ENCODE measurements around the gene HAPLN1.

Gene HAPLN1

GRCh38 chr5:83724001-83724400, 3.3 kb upstream of the HAPLN1 start:
- no peak overlapping the region for H3K27ac ChIP-seq
- no peak overlapping the region for H3K4me3 ChIP-seq (ENCODE audit: low read depth, low read length)
- H3K27me3 ChIP-seq (ENCODE audit: insufficient read depth, low read depth, severe bottlenecking): no peaks in the 10 kb centered on the region
- no peak for TF ChIP-seq CTCF (IDR thresholded peaks at IDR 0.05; ENCODE audit: low read depth, low read length)
- H3K9me3 ChIP-seq (ENCODE audit: severe bottlenecking): no peaks in the 10 kb centered on the region
- DNase-seq: no peak
- H3K36me3 ChIP-seq: no peaks in the 10 kb centered on the region

DNA sequence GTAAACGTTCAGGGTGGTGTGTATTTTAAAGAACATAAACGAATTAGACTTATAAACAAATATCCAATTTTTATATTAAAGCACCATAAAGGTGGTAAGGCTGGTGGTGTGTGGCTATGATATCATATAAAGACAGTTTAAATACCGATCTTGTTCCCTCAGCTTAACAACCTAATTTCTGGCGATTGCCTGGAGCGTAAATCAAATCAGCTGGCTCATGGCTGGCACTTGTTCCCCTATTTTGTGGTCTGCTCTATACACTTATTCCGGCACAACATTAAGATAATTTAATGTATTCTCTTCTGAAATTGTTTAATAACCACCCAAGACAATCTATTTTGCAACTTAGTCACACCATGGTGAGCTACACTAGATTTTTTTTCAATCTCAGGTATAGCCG, 2.4 kb upstream of the HAPLN1 start:
- no peaks in the 10 kb centered on the region for H3K36me3 ChIP-seq
- H3K27ac ChIP-seq: peak overlapping the region; percentile 70; the same call in 1 of the 2 replicates
- no peaks in the 10 kb centered on the region for H3K27me3 ChIP-seq (ENCODE audit: insufficient read depth, low read depth, severe bottlenecking)
- H3K4me3 ChIP-seq (ENCODE audit: low read depth, low read length): peak overlapping the region; percentile 72; the same call in 1 of the 2 replicates
- TF ChIP-seq CTCF (IDR thresholded peaks at IDR 0.05; ENCODE audit: low read depth, low read length): no peak
- DNase-seq: no peak
- H3K9me3 ChIP-seq (ENCODE audit: severe bottlenecking): no peaks in the 10 kb centered on the region

- Histone ChIP-seq H3K27ac (peak overlapping the region; percentile 70), H3K9me3 (ENCODE audit: severe bottlenecking) (no peaks in the 10 kb centered on the region), H3K36me3 (no peaks in the 10 kb centered on the region), H3K27me3 (ENCODE audit: insufficient read depth, low read depth, severe bottlenecking) (no peaks in the 10 kb centered on the region), H3K4me3 (ENCODE audit: low read depth, low read length) (peak overlapping the region; percentile 72)
- DNase-seq: peak; percentile 93
- TF ChIP-seq CTCF (IDR thresholded peaks at IDR 0.05; ENCODE audit: low read depth, low read length): peak; percentile 75
Measured at GRCh38 chr5:83721953-83722901, 1.6 kb upstream of the HAPLN1 start.

DNA sequence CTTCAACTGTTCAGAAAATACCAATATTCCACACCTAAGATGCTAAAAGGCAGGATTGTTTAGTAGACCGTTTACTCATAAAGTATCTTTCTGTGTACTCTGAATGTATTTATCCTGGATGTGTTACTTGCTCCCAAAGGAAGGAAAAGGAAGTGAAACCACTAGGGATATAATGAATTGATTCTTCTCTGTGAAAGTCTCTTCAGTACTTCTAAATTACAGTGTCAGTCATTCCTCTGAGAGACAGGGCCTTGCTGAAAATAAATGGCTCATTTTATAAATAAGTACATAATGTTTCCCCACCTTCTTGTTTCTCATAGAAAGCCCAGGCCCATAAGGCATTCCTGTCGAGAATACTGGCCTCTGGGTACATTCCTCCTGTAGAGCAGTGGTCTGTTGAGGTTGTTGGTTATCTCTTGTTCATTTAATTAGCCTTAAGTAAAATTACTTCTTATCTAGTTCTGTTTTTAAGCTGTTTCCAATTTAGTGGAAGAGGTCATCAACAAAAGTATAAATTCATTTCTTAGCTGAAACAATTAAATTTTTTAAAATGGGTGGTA, 1.6 kb downstream of the HAPLN1 start:
- TF ChIP-seq CTCF (IDR thresholded peaks at IDR 0.05; ENCODE audit: low read depth, low read length): no peak
- no peaks in the 10 kb centered on the region for H3K27me3 ChIP-seq (ENCODE audit: insufficient read depth, low read depth, severe bottlenecking)
- no peaks in the 10 kb centered on the region for H3K36me3 ChIP-seq
- no peak for DNase-seq
- H3K4me3 ChIP-seq (ENCODE audit: low read depth, low read length): no peak overlapping the region
- H3K27ac ChIP-seq: no peak overlapping the region
- no peaks in the 10 kb centered on the region for H3K9me3 ChIP-seq (ENCODE audit: severe bottlenecking)

- no peak overlapping the region for H3K27ac ChIP-seq
- H3K36me3 ChIP-seq: no peaks in the 10 kb centered on the region
- DNase-seq: peak; percentile 44
- no peak overlapping the region for H3K4me3 ChIP-seq (ENCODE audit: low read depth, low read length)
- H3K27me3 ChIP-seq (ENCODE audit: insufficient read depth, low read depth, severe bottlenecking): no peaks in the 10 kb centered on the region
- H3K9me3 ChIP-seq (ENCODE audit: severe bottlenecking): no peaks in the 10 kb centered on the region
- TF ChIP-seq CTCF (IDR thresholded peaks at IDR 0.05; ENCODE audit: low read depth, low read length): peak; percentile 75
Measured at GRCh38 chr5:83718195-83718825, 2.3 kb downstream of the HAPLN1 start.

All from WERI-Rb-1 (cell line).